Sigmoid colon (tissue), 7 donors: Measurements from ENCODE around the gene AP2A2. TPM values are rescaled to one million over a fixed set of nuclear protein-coding genes. Genes with fewer than 3 reads are reported as not detected.

Experiments used
- DNase-seq: peaks from one replicate; pipeline ENCODE4 v3.0.0-alpha.2; 2019
- H3K27ac ChIP-seq, 4 donors: fragments of 200-600 bp; sonication (generic); one replicate each; pipeline ENCODE4 v1.5.1; 2016 to 2019; ENCODE audit warnings: mild to moderate bottlenecking in 1 of 4
- H3K27me3 ChIP-seq, 3 donors: fragments of 200-600 bp; sonication (generic); one replicate each; pipeline ENCODE4 v1.5.1; 2019; ENCODE audit warnings: mild to moderate bottlenecking in 1 of 3
- H3K36me3 ChIP-seq, 4 donors: fragments of 200-600 bp; sonication (generic); one replicate each; pipeline ENCODE4 v1.5.1; 2016 to 2019
- H3K4me1 ChIP-seq, 4 donors: fragments of 200-600 bp; sonication (generic); one replicate each; pipeline ENCODE4 v1.5.1; 2017 to 2019
- H3K4me3 ChIP-seq, 4 donors: fragments of 200-600 bp; sonication (generic); one replicate each; pipeline ENCODE4 v1.5.1; 2017 to 2019; ENCODE audit warnings: mild to moderate bottlenecking in 2 of 4, moderate library complexity in 1 of 4
- H3K9me3 ChIP-seq, 4 donors: fragments of 200-600 bp in 3 of 4; sonication (generic) in 3 of 4; one replicate each; pipeline versions ENCODE4 v1.5.1 to v1.6.1; 2013 to 2019
- CTCF ChIP-seq, 4 experiments: fragments of 450-650 bp in 3 of 4; fragments of 200-600 bp in 1 of 4; IDR thresholded peaks; one replicate each; pipeline ENCODE4 v1.5.1; 2016 to 2019; ENCODE audit warnings: antibody characterized with exemption in 4 of 4, mild to moderate bottlenecking in 3 of 4, moderate library complexity in 2 of 4
- EP300 ChIP-seq, 4 donors: sonication (generic); formaldehyde crosslinking; IDR thresholded peaks; one replicate each; pipeline ENCODE4 v1.6.1; 2017; ENCODE audit warnings: antibody characterized with exemption in 4 of 4
- POLR2A ChIP-seq, 2 donors: fragments of 450-650 bp; IDR thresholded peaks; one replicate each; pipeline ENCODE4 v1.6.1; 2016; ENCODE audit warnings: antibody characterized with exemption in 2 of 2, mild to moderate bottlenecking in 2 of 2, moderate library complexity in 2 of 2
- POLR2AphosphoS5 ChIP-seq, 4 donors: sonication (generic); formaldehyde crosslinking; IDR thresholded peaks; one replicate each; pipeline ENCODE4 v1.6.1; 2017; ENCODE audit warnings: antibody characterized with exemption in 4 of 4
- WGBS, 2 donors: extraction: QIAGEN DNeasy Blood & Tissue Kit; methylation state at CpG; one replicate each; pipeline ENCODE4 v1.1.7; 2013; 5-methylcytosine and 5-hydroxymethylcytosine counted together
- intact Hi-C: fragments of 100-400 bp; cut with DNase I; formaldehyde crosslinking; loops from one replicate; pipeline ENCODE4 v1.15.1; 2023
- polyA plus RNA-seq, 3 donors: library from polyadenylated mRNA; stranded (reverse); fragments of 200-250 nt; gene quantifications; one replicate each; pipeline ENCODE4 v1.2.3, GENCODE V29; 2013
- total RNA-seq, 4 donors: library from RNA; depleted of rRNA; stranded (reverse); fragments of >200 nt; gene quantifications; one replicate each; pipeline ENCODE4 v1.1.0, GENCODE V29; 2016
- donor health status: healthy with polysubstance abuse.
- donor health status: Bipolar disorder and iron deficiency.
- donor health status: healthy.

The AP2A2 gene
- total and polyA plus RNA-seq, 7 donors, result 21.0 to 78.4 (median 47.0) TPM

- WGBS, 2 donors, result 90 to 95% methylated on average over 7 of the region's 7 CpGs
- Histone ChIP-seq H3K27me3 (no peaks in the 10 kb centered on the region), H3K4me1 (peaks cover 0 to 48% (median 37%) of the 10 kb centered on the region in 4 donors), H3K4me3 (peak overlapping the region in 1 of 4 donors; percentile 4), H3K27ac (peak overlapping the region in 2 of 4 donors; percentile 57 to 66), H3K9me3 (no peaks in the 10 kb centered on the region), H3K36me3 (peaks cover 0 to 3% (median 0%) of the 10 kb centered on the region in 4 donors)
- intact Hi-C loops, result no loop called here
- DNase-seq, result no peak
- TF ChIP-seq POLR2AphosphoS5 (IDR thresholded peaks at IDR 0.05) (no peak), CTCF (IDR thresholded peaks at IDR 0.05) (no peak), EP300 (IDR thresholded peaks at IDR 0.05) (no peak)
These were observed 8.3 kb downstream of the AP2A2 start for GRCh38 chr11:933936-934335.

GRCh38 chr11:934527-934926, 8.9 kb downstream of the AP2A2 start:
- 82 to 84% methylated on average over 6 of the region's 6 CpGs for WGBS, 2 donors
- no peak for DNase-seq
- Histone ChIP-seq H3K9me3 (no peaks in the 10 kb centered on the region), H3K27me3 (no peaks in the 10 kb centered on the region), H3K27ac (peak overlapping the region in 1 of 4 donors; percentile 57), H3K4me3 (no peak overlapping the region), H3K36me3 (no peaks in the 10 kb centered on the region), H3K4me1 (peaks cover 0 to 43% (median 33%) of the 10 kb centered on the region in 4 donors)
- TF ChIP-seq POLR2A (IDR thresholded peaks at IDR 0.05), result no peak
- TF ChIP-seq POLR2AphosphoS5 (IDR thresholded peaks at IDR 0.05), result no peak
- TF ChIP-seq CTCF (IDR thresholded peaks at IDR 0.05), result no peak
- no peak for TF ChIP-seq EP300 (IDR thresholded peaks at IDR 0.05)
- intact Hi-C loops, result no loop called here

- no peak overlapping the region for H3K4me3 ChIP-seq
- no peak overlapping the region for H3K27ac ChIP-seq
- intact Hi-C loops, result no loop called here
- DNase-seq, result no peak
- 95% methylated on average over 3 of the region's 3 CpGs for WGBS, 2 donors
- no peaks in the 10 kb centered on the region for H3K9me3 ChIP-seq
- no peak for TF ChIP-seq POLR2A (IDR thresholded peaks at IDR 0.05)
- TF ChIP-seq EP300 (IDR thresholded peaks at IDR 0.05), result no peak
- no peak for TF ChIP-seq POLR2AphosphoS5 (IDR thresholded peaks at IDR 0.05)
- no peak for TF ChIP-seq CTCF (IDR thresholded peaks at IDR 0.05)
- H3K4me1 ChIP-seq, result peaks cover 0 to 48% (median 34%) of the 10 kb centered on the region in 4 donors
- H3K36me3 ChIP-seq, result no peaks in the 10 kb centered on the region
- no peaks in the 10 kb centered on the region for H3K27me3 ChIP-seq
These were observed 10.5 kb downstream of the AP2A2 start for GRCh38 chr11:936199-936598.

- TF ChIP-seq POLR2A (IDR thresholded peaks at IDR 0.05) (no peak), EP300 (IDR thresholded peaks at IDR 0.05) (no peak)
- intact Hi-C loops, result no loop called here
- no peak overlapping the region for H3K27ac ChIP-seq
These were observed 12.2 kb downstream of the AP2A2 start for GRCh38 chr11:937841-938261.

GRCh38 chr11:940496-941135, 14.9 kb downstream of the AP2A2 start:
- TF ChIP-seq POLR2AphosphoS5 (IDR thresholded peaks at IDR 0.05), result no peak
- no peak for TF ChIP-seq EP300 (IDR thresholded peaks at IDR 0.05)
- intact Hi-C loops, result no loop called here
- peaks cover 0 to 10% (median 2%) of the 10 kb centered on the region in 4 donors for H3K36me3 ChIP-seq
- peaks cover 0 to 34% (median 22%) of the 10 kb centered on the region in 4 donors for H3K4me1 ChIP-seq
- 63 to 79% methylated on average over 11 of the region's 11 CpGs for WGBS, 2 donors
- H3K4me3 ChIP-seq, result no peak overlapping the region
- no peaks in the 10 kb centered on the region for H3K9me3 ChIP-seq
- no peak overlapping the region for H3K27ac ChIP-seq
- DNase-seq, result no peak
- H3K27me3 ChIP-seq, result no peaks in the 10 kb centered on the region

More at GRCh38 chr11:937841-938261, 12.2 kb downstream of the AP2A2 start:
- peaks cover 0 to 49% (median 33%) of the 10 kb centered on the region in 4 donors for H3K4me1 ChIP-seq
- DNase-seq, result no peak
- no peaks in the 10 kb centered on the region for H3K27me3 ChIP-seq
- WGBS, 2 donors, result 70 to 81% methylated on average over 10 of the region's 10 CpGs
- H3K9me3 ChIP-seq, result no peaks in the 10 kb centered on the region
- H3K36me3 ChIP-seq, result no peaks in the 10 kb centered on the region
- H3K4me3 ChIP-seq, result no peak overlapping the region
